HT-29 (cell line): ENCODE results near the gene ZBTB49. TPM values are rescaled to one million over a fixed set of nuclear protein-coding genes. Genes with fewer than 3 reads are reported as not detected.

Source experiments
- DNase-seq: peaks from one replicate; pipeline ENCODE4 v3.0.0-alpha.2; 2015; ENCODE audit warnings: low spot score
- total RNA-seq: library from RNA; depleted of rRNA; stranded (reverse); fragments of >200 nt; shearing (Covaris generic); gene quantifications from 2 replicates; pipeline ENCODE4 v1.2.3, GENCODE V29; 2014; rRNA removed

ZBTB49 gene
- total RNA-seq, 1 experiment from 2014 or later, result 3.3 TPM

DNA sequence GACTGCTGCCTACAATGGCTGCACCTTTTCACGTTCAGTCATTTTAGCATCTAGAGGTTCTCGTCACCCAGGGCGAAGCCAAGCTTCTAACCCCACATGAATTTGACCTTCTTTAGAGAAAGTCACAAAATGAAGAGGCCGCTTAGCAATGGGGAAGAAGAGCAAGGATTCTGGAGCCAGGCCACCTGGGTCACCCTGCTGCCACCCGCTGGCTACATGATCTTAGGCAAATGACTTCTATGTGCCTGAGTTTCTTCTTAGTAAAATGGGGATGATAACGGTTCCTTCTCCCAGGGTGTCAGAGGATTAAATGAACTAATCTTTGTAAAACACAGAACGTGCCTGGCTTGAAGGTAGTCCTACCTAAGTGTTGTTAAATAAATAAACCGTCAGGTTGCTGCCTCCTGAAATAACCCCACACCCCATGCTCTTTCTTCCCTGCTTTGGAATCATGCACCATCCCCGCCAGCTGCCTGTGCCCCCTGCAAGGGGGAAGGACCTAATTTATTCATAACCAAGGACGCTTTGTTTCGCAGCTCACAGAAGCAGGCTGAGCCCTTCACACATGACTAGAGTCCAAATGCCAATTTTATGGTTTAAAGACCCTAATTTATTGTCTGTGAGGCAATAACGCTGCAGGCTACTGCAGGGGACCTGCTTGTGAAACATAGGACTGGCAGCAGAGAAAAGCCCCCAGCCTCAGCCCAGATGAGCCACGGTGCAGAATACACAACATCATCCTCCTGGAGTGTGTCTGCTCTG is 68.2 kb downstream of the ZBTB49 start:
- DNase-seq, result no peak

DNA sequence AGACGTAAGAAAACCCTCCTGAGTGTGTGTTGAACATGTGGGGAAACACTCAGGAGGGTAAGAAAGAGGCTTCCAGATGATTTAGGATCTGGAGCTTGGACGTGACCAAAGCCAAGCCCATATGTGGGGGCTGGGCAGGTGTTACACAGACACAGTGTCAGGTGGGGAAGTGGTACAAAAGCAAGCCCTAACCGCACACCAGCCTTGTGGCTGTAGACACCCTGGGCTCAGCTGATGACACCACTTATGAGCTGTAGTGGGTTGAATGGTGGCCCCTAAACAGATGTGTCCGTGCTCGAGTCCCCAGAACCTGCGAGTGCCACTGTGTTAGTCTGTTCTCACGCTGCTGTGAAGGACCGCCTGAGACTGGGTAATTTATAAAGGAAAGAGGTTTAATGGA is 71.8 kb downstream of the ZBTB49 start:
- no peak for DNase-seq

GRCh38 chr4:4362991-4363697 is 73.1 kb downstream of the ZBTB49 start:
- DNase-seq, result no peak

DNA sequence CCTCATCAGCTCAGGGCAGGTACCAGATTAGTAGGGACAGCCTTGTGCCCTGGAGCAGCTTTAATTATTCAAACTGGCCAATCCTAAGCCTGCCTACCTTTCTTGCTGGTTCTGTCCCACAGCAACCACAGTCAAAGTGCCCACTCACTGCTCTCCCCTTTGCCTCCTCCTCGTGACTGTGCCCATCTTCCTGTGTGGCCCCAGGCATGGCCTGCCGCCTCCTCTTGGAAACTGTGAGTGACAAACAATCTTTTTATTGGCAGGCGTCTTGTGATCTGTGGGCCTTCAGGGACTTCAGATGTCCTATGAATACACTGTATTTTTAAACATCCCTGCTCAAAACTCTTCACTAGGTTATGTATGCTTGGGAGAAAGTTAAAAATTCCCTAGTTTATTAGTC is 74.0 kb downstream of the ZBTB49 start:
- DNase-seq, result no peak

DNA sequence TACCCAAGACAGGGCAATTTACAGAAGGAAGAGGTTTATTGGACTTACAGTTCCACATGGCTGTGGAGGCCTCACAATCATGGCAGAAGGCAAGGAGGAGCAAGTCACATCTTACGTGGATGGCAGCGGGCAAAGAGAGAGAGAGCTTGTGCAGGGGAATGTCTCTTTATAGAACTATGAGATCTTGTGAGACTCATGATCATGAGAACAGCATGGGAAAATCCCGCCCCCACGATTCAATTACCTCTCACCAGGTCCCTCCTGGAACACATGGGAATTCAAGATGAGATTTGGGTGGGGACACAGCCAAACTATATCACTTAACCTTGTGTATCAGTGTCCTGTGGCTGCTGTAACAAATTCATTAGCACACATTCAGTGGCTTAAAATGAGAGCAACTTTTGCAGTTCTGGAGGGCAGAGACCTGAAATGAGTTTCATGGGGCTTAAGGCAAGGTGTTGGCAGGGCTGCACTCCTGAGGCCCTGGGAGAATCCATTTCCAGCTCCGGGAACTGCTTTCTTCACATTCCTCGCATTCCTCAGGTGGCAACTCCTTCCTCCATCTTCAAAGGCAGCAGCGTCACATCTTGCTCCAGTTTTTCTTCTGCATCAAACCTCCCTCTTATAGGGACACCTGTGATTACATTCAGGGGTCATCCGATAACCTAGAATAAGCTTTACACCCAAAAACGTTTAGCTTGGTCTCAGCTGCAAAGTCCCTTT is 74.6 kb downstream of the ZBTB49 start:
- DNase-seq, result no peak

- DNase-seq, result no peak
These were observed 78.9 kb downstream of the ZBTB49 start for GRCh38 chr4:4368809-4369580.

Other genes starting within 250 kb of the ZBTB49 start
- not detected in 2 replicates for gene OTOP1, start 63.3 kb upstream of the ZBTB49 start, total RNA-seq
- gene TMEM128, start 42.0 kb upstream of the ZBTB49 start, total RNA-seq, result 8.3 and 14.4 TPM in 2 replicates
- gene LYAR, start 97 bp upstream of the ZBTB49 start, total RNA-seq, result 21.0 and 25.4 TPM in 2 replicates
- gene NSG1, start 96.9 kb downstream of the ZBTB49 start, total RNA-seq, result not detected in 2 replicates